Activated CD8-positive, alpha-beta T cell treated with anti-CD3 and anti-CD28 coated beads, Interleukin-2, amount 10 ng/mL, durations not matched to agents 7 days and 5 days (primary cell): Measurements from ENCODE around the gene SMAD4. TPM values are rescaled to one million over a fixed set of nuclear protein-coding genes. Genes with fewer than 3 reads are reported as not detected.

Experiments used
- ATAC-seq: fragments of 150-1000 bp; cut with Tn5 transposase; one replicate; pipeline ENCODE4 v1.10.0; 2021; ENCODE audit warnings: moderate library complexity
- CTCF ChIA-PET: fragments of 350-600 bp; sonication (Branson Sonifier 250); formaldehyde crosslinking; loops from one replicate; lab custom pipeline; 2021; ENCODE audit warnings: antibody characterized with exemption; lab: Charles Lee
- POLR2A ChIA-PET: fragments of 350-600 bp; sonication (Branson Sonifier 250); formaldehyde crosslinking; loops from one replicate; lab custom pipeline; 2021; ENCODE audit warnings: antibody characterized with exemption; lab: Charles Lee
- DNase-seq: peaks from one replicate; pipeline ENCODE4 v3.0.0-alpha.2; 2020
- H3K27ac Mint-ChIP-seq: one replicate; pipeline ENCODE4 v1.8.0; 2021; ENCODE audit warnings: mild to moderate bottlenecking, mixed read lengths
- H3K27me3 Mint-ChIP-seq: one replicate; pipeline ENCODE4 v1.8.0; 2021; ENCODE audit warnings: low read depth, mixed read lengths
- H3K36me3 Mint-ChIP-seq: one replicate; pipeline ENCODE4 v1.8.0; 2021; ENCODE audit warnings: low read depth, mixed read lengths
- H3K4me1 Mint-ChIP-seq: one replicate; pipeline ENCODE4 v1.8.0; 2021; ENCODE audit warnings: low read depth, mixed read lengths
- H3K4me3 Mint-ChIP-seq: one replicate; pipeline ENCODE4 v1.8.0; 2021; ENCODE audit warnings: mild to moderate bottlenecking, mixed read lengths
- H3K9me3 Mint-ChIP-seq: one replicate; pipeline ENCODE4 v1.8.0; 2022; ENCODE audit warnings: mixed read lengths; ENCODE audit not compliant: insufficient read depth
- total RNA-seq, 2 experiments: library from RNA; stranded (reverse); gene quantifications; one replicate each; pipeline ENCODE4 v1.2.3, GENCODE V29; 2021

SMAD4 gene
- total RNA-seq, 2 experiments from 2014 or later: 76.9 to 77.6 TPM

- H3K27me3 Mint-ChIP-seq: no peaks in the 10 kb centered on the region
- POLR2A ChIA-PET: no interaction called here
Measured at GRCh38 chr18:51006948-51007789, 22.8 kb upstream of the SMAD4 start.

GRCh38 chr18:51007790-51008139 lies 22.2 kb upstream of the SMAD4 start:
- DNase-seq (no peak), ATAC-seq (no peak)
- ChIA-PET CTCF (no interaction called here), POLR2A (no interaction called here)
- no peak overlapping the region for H3K27ac Mint-ChIP-seq
- no peaks in the 10 kb centered on the region for H3K27me3 Mint-ChIP-seq
- H3K4me3 Mint-ChIP-seq: no peak overlapping the region
- H3K9me3 Mint-ChIP-seq: no peaks in the 10 kb centered on the region
- no peaks in the 10 kb centered on the region for H3K36me3 Mint-ChIP-seq
- no peaks in the 10 kb centered on the region for H3K4me1 Mint-ChIP-seq

More at GRCh38 chr18:51006948-51007789, 22.8 kb upstream of the SMAD4 start:
- H3K27ac Mint-ChIP-seq: no peak overlapping the region
- H3K9me3 Mint-ChIP-seq: no peaks in the 10 kb centered on the region
- no peaks in the 10 kb centered on the region for H3K36me3 Mint-ChIP-seq
- DNase-seq: no peak
- no peak overlapping the region for H3K4me3 Mint-ChIP-seq
- no peaks in the 10 kb centered on the region for H3K4me1 Mint-ChIP-seq
- ATAC-seq: no peak
- CTCF ChIA-PET: no interaction called here

- Mint-ChIP-seq H3K27me3 (no peaks in the 10 kb centered on the region), H3K4me1 (no peaks in the 10 kb centered on the region), H3K36me3 (no peaks in the 10 kb centered on the region), H3K4me3 (no peak overlapping the region), H3K27ac (no peak overlapping the region), H3K9me3 (no peaks in the 10 kb centered on the region)
- DNase-seq (no peak), ATAC-seq (no peak)
- ChIA-PET CTCF (no interaction called here), POLR2A (interaction anchor here (1.6 kb wide), 1 partner anchor 21 kb away, joined by 5 read pairs; the partner anchor contains the start of gene SMAD4)
Measured at GRCh38 chr18:51009072-51009471, 20.9 kb upstream of the SMAD4 start.

GRCh38 chr18:51010218-51010617 lies 19.8 kb upstream of the SMAD4 start:
- H3K36me3 Mint-ChIP-seq: peaks cover 2% of the 10 kb centered on the region
- ATAC-seq: no peak
- no peaks in the 10 kb centered on the region for H3K27me3 Mint-ChIP-seq
- DNase-seq: no peak
- CTCF ChIA-PET: no interaction called here
- POLR2A ChIA-PET: interaction anchor here (1.6 kb wide), 1 partner anchor 20 kb away, joined by 5 read pairs; the partner anchor contains the start of gene SMAD4
- H3K27ac Mint-ChIP-seq: no peak overlapping the region
- H3K4me3 Mint-ChIP-seq: no peak overlapping the region
- H3K9me3 Mint-ChIP-seq: no peaks in the 10 kb centered on the region
- H3K4me1 Mint-ChIP-seq: no peaks in the 10 kb centered on the region

GRCh38 chr18:51011709-51012108 lies 18.3 kb upstream of the SMAD4 start:
- CTCF ChIA-PET: no interaction called here
- no peak for DNase-seq
- Mint-ChIP-seq H3K4me1 (no peaks in the 10 kb centered on the region), H3K9me3 (no peaks in the 10 kb centered on the region), H3K36me3 (peaks cover 2% of the 10 kb centered on the region), H3K27ac (no peak overlapping the region), H3K27me3 (no peaks in the 10 kb centered on the region), H3K4me3 (no peak overlapping the region)
- no peak for ATAC-seq
- POLR2A ChIA-PET: interaction anchor here (1.3 kb wide), 1 partner anchor 43 kb away, joined by 3 read pairs; no protein-coding TSS in a partner anchor

- no peak overlapping the region for H3K27ac Mint-ChIP-seq
- peaks cover 2% of the 10 kb centered on the region for H3K36me3 Mint-ChIP-seq
- ATAC-seq: no peak
- no peak for DNase-seq
- POLR2A ChIA-PET: no interaction called here
- H3K27me3 Mint-ChIP-seq: no peaks in the 10 kb centered on the region
- H3K4me3 Mint-ChIP-seq: no peak overlapping the region
- CTCF ChIA-PET: no interaction called here
- H3K4me1 Mint-ChIP-seq: no peaks in the 10 kb centered on the region
- H3K9me3 Mint-ChIP-seq: no peaks in the 10 kb centered on the region
Measured at GRCh38 chr18:51012441-51012840, 17.6 kb upstream of the SMAD4 start.

GRCh38 chr18:51013259-51013658 lies 16.8 kb upstream of the SMAD4 start:
- H3K9me3 Mint-ChIP-seq: no peaks in the 10 kb centered on the region
- H3K36me3 Mint-ChIP-seq: peaks cover 2% of the 10 kb centered on the region
- CTCF ChIA-PET: no interaction called here
- no peak overlapping the region for H3K27ac Mint-ChIP-seq
- no peak for ATAC-seq
- DNase-seq: no peak
- no peaks in the 10 kb centered on the region for H3K4me1 Mint-ChIP-seq
- no peaks in the 10 kb centered on the region for H3K27me3 Mint-ChIP-seq
- H3K4me3 Mint-ChIP-seq: no peak overlapping the region
- POLR2A ChIA-PET: no interaction called here

- Mint-ChIP-seq H3K27ac (no peak overlapping the region), H3K27me3 (no peaks in the 10 kb centered on the region), H3K4me3 (no peak overlapping the region), H3K36me3 (peaks cover 2% of the 10 kb centered on the region), H3K9me3 (no peaks in the 10 kb centered on the region), H3K4me1 (no peaks in the 10 kb centered on the region)
- ChIA-PET CTCF (interaction anchor here (1.2 kb wide), 1 partner anchor 11 kb away, joined by 3 read pairs; no protein-coding TSS in a partner anchor), POLR2A (interaction anchor here (0.8 to 1.1 kb wide), 2 partner anchors 13 to 49 kb away, joined by 4 read pairs; partner anchors contain the start of genes ELAC1 and SMAD4)
- ATAC-seq (no peak), DNase-seq (no peak)
Measured at GRCh38 chr18:51017140-51017879, 12.7 kb upstream of the SMAD4 start.

GRCh38 chr18:51020536-51020935 lies 9.5 kb upstream of the SMAD4 start:
- H3K4me3 Mint-ChIP-seq: no peak overlapping the region
- DNase-seq: no peak
- no peaks in the 10 kb centered on the region for H3K27me3 Mint-ChIP-seq
- peaks cover 6% of the 10 kb centered on the region for H3K36me3 Mint-ChIP-seq
- H3K4me1 Mint-ChIP-seq: no peaks in the 10 kb centered on the region
- ChIA-PET POLR2A (interaction anchor here (1.2 kb wide), 1 partner anchor 9 kb away, joined by 3 read pairs; the partner anchor contains the start of gene SMAD4), CTCF (no interaction called here)
- peaks cover 6% of the 10 kb centered on the region for H3K9me3 Mint-ChIP-seq
- H3K27ac Mint-ChIP-seq: no peak overlapping the region
- ATAC-seq: no peak

GRCh38 chr18:51021226-51021965 lies 8.6 kb upstream of the SMAD4 start:
- ATAC-seq: no peak
- Mint-ChIP-seq H3K4me1 (no peaks in the 10 kb centered on the region), H3K27me3 (no peaks in the 10 kb centered on the region), H3K4me3 (no peak overlapping the region), H3K9me3 (peaks cover 6% of the 10 kb centered on the region), H3K36me3 (peaks cover 6% of the 10 kb centered on the region), H3K27ac (no peak overlapping the region)
- ChIA-PET POLR2A (no interaction called here), CTCF (no interaction called here)
- no peak for DNase-seq

GRCh38 chr18:51025512-51025911 lies 4.5 kb upstream of the SMAD4 start:
- no peaks in the 10 kb centered on the region for H3K27me3 Mint-ChIP-seq
- H3K4me3 Mint-ChIP-seq: no peak overlapping the region
- peaks cover 6% of the 10 kb centered on the region for H3K9me3 Mint-ChIP-seq
- CTCF ChIA-PET: no interaction called here
- DNase-seq (no peak), ATAC-seq (no peak)
- peaks cover 28% of the 10 kb centered on the region for H3K4me1 Mint-ChIP-seq
- peaks cover 18% of the 10 kb centered on the region for H3K36me3 Mint-ChIP-seq
- no peak overlapping the region for H3K27ac Mint-ChIP-seq
- POLR2A ChIA-PET: no interaction called here
